ENCODE data around the gene TBX10.
"Not testable (repeated sequence)": the region's sequence is repeated elsewhere in the genome, so short reads cannot be mapped to it uniquely, and the experiment has no call there.

Gene TBX10

GRCh38 chr11:67663532-67664212, 24.1 kb upstream of the TBX10 start:
- no peak for DNase-seq

GRCh38 chr11:67662835-67663531, 23.4 kb upstream of the TBX10 start:
- no peak for DNase-seq

GRCh38 chr11:67662142-67662834, 22.7 kb upstream of the TBX10 start:
- DNase-seq = no peak

- DNase-seq = not testable (repeated sequence)
Measured at GRCh38 chr11:67660752-67661151, 21.2 kb upstream of the TBX10 start.

- DNase-seq = not testable (repeated sequence)
Measured at GRCh38 chr11:67659651-67660165, 20.1 kb upstream of the TBX10 start.

GRCh38 chr11:67657300-67657699, 17.7 kb upstream of the TBX10 start:
- DNase-seq = no peak

GRCh38 chr11:67656278-67656922, 16.8 kb upstream of the TBX10 start:
- no peak for DNase-seq

- no peak for DNase-seq
Measured at GRCh38 chr11:67654225-67654624, 14.7 kb upstream of the TBX10 start.

GRCh38 chr11:67652965-67653845, 13.6 kb upstream of the TBX10 start:
- DNase-seq = no peak

GRCh38 chr11:67651976-67652781, 12.6 kb upstream of the TBX10 start:
- DNase-seq = no peak

GRCh38 chr11:67649634-67650510, 10.3 kb upstream of the TBX10 start:
- DNase-seq = peak; percentile 19

GRCh38 chr11:67648796-67649613, 9.4 kb upstream of the TBX10 start:
- no peak for DNase-seq

- DNase-seq = peak; percentile 51
Measured at GRCh38 chr11:67648140-67648795, 8.7 kb upstream of the TBX10 start.

- DNase-seq = no peak
Measured at GRCh38 chr11:67647471-67647870, 7.9 kb upstream of the TBX10 start.

- DNase-seq = no peak
Measured at GRCh38 chr11:67646535-67647336, 7.2 kb upstream of the TBX10 start.

- no peak for DNase-seq
Measured at GRCh38 chr11:67645521-67646461, 6.2 kb upstream of the TBX10 start.
